K562 treated with DMSO at 1 percent for 48 hours (cell line): ENCODE data around the gene RPA3. TPM values are rescaled to one million over a fixed set of nuclear protein-coding genes. Genes with fewer than 3 reads are reported as not detected.

Experiments
- total RNA-seq: library from RNA; unstranded; fragments of 300-600 nt; gene quantifications from 2 replicates; pipeline ENCODE4 v1.2.3, GENCODE V29; 2022; ENCODE audit warnings: low replicate concordance; ENCODE audit errors: extremely low read depth

RPA3 gene
- total RNA-seq = not detected in 2 replicates

GRCh38 chr7:7718492-7718891 lies at the start of gene RPA3:
Gene RPA3 (minus strand): TSS chr7:7718607. CDS start chr7:7640418, 78,189 bp downstream.

GRCh38 chr7:7640221-7641128 lies 77.9 kb downstream of the RPA3 start, which contains the start of gene UMAD1:
Gene UMAD1 (plus strand): TSS chr7:7640752. CDS start chr7:7673372, 32,620 bp downstream.

Other genes with a start within 250 kb of the RPA3 start
- not detected in 2 replicates for gene COL28A1, start 182.7 kb downstream of the RPA3 start, total RNA-seq
- not detected in 2 replicates for gene MIOS, start 151.7 kb downstream of the RPA3 start, total RNA-seq
- not detected in 2 replicates for gene UMAD1, start 77.9 kb downstream of the RPA3 start, total RNA-seq